Measurements from ENCODE around the gene REEP1. TPM values are rescaled to one million over a fixed set of nuclear protein-coding genes. Genes with fewer than 3 reads are reported as not detected.
A peak's percentile ranks its signal among the peaks of the same experiment; 100 is the strongest.

Gene REEP1
- total and polyA plus RNA-seq, 9 of the 15 experiments (the other 6 are each of a cell fraction or from before 2014, with no cell fraction given): 0.11 to 0.67 (median 0.13) TPM

GRCh38 chr2:86360776-86361175, 23.4 kb upstream of the REEP1 start (continued):
- TF ChIP-seq ETS2 (tag; IDR thresholded peaks at IDR 0.05; ENCODE audit: borderline replicate concordance, poor library complexity, severe bottlenecking): no peak
- no peak for TF ChIP-seq ADNP (tag; IDR thresholded peaks at IDR 0.05)
- TF ChIP-seq NFXL1 (CRISPR knock-in tag; IDR thresholded peaks at IDR 0.05): no peak
- TF ChIP-seq, protein P1, sequence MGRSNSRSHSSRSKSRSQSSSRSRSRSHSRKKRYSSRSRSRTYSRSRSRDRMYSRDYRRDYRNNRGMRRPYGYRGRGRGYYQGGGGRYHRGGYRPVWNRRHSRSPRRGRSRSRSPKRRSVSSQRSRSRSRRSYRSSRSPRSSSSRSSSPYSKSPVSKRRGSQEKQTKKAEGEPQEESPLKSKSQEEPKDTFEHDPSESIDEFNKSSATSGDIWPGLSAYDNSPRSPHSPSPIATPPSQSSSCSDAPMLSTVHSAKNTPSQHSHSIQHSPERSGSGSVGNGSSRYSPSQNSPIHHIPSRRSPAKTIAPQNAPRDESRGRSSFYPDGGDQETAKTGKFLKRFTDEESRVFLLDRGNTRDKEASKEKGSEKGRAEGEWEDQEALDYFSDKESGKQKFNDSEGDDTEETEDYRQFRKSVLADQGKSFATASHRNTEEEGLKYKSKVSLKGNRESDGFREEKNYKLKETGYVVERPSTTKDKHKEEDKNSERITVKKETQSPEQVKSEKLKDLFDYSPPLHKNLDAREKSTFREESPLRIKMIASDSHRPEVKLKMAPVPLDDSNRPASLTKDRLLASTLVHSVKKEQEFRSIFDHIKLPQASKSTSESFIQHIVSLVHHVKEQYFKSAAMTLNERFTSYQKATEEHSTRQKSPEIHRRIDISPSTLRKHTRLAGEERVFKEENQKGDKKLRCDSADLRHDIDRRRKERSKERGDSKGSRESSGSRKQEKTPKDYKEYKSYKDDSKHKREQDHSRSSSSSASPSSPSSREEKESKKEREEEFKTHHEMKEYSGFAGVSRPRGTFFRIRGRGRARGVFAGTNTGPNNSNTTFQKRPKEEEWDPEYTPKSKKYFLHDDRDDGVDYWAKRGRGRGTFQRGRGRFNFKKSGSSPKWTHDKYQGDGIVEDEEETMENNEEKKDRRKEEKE (IDR thresholded peaks at IDR 0.05; ENCODE audit: borderline replicate concordance in 1 of 2, control insufficient read depth in 1 of 2, low read depth in 2 of 2, low read length in 1 of 2): no peak
- no peak for TF ChIP-seq ZNF561 (CRISPR knock-in tag; conservative IDR thresholded peaks at IDR 0.05)
- TF ChIP-seq PHTF2 (CRISPR knock-in tag; IDR thresholded peaks at IDR 0.05): no peak
- TF ChIP-seq ZNF311 (CRISPR knock-in tag; IDR thresholded peaks at IDR 0.05): no peak
- TF ChIP-seq MAFG (tag; conservative IDR thresholded peaks at IDR 0.05): no peak

GRCh38 chr2:86358957-86359356, 21.5 kb upstream of the REEP1 start:
- WGBS (ENCODE audit: insufficient coverage, low coverage, missing lambda C conversion rate): 0% methylated on average over 3 of the region's 3 CpGs
- Histone ChIP-seq H3K4me2 (ENCODE audit: insufficient read depth, low read length) (no peak overlapping the region), H3K9me3 (replicated peaks; ENCODE audit: control insufficient read depth, insufficient read depth, low read depth, low read length) (no peaks in the 10 kb centered on the region), H3K79me2 (ENCODE audit: control insufficient read depth, insufficient read depth, low read length) (no peaks in the 10 kb centered on the region), H3K4me1 (replicated peaks in 1 of 2; ENCODE audit: control insufficient read depth in 2 of 2, insufficient read depth in 2 of 2, low read length in 2 of 2) (no peaks in the 10 kb centered on the region), H3K36me3 (ENCODE audit: control insufficient read depth, insufficient read depth, low read length) (no peaks in the 10 kb centered on the region), H4K20me1 (replicated peaks; ENCODE audit: control insufficient read depth, insufficient read depth, low read length) (no peaks in the 10 kb centered on the region), H3K9ac (ENCODE audit: insufficient read depth in 1 of 2, low read depth in 2 of 2, low read length in 2 of 2) (no peak overlapping the region), H3K4me3 (no peak overlapping the region), H3K9me1 (ENCODE audit: control insufficient read depth, insufficient read depth, low read length) (no peaks in the 10 kb centered on the region), H3K27me3 (ENCODE audit: control insufficient read depth in 2 of 2, insufficient read depth in 2 of 2, low read length in 2 of 2) (peaks cover 5 to 14% of the 10 kb centered on the region in 2 experiments), H2AFZ (ENCODE audit: low read depth, low read length) (no peak overlapping the region), H3K27ac (ENCODE audit: extremely low read depth, low read depth, low read length) (no peak overlapping the region)
- CTCF ChIA-PET (ENCODE audit: low intra/inter-chr PET ratio): no interaction called here
- POLR2A ChIA-PET: no interaction called here
- intact Hi-C loops (cut with micrococcal nuclease) (no loop called here), in situ Hi-C loops (cut with MboI) (no loop called here)
- FAIRE-seq (peak; percentile 56), DNase-seq (ENCODE audit: extremely low read depth in 1 of 4, low spot score in 3 of 4) (no peak), ATAC-seq (no peak)
- no TSS peak for BruUV-seq (replicated peaks)
- no peak for TF ChIP-seq GABPA (tag; conservative IDR thresholded peaks at IDR 0.05; ENCODE audit: low read depth)
- TF ChIP-seq PTRF (tag; IDR thresholded peaks at IDR 0.05): no peak
- no peak for TF ChIP-seq SOX6 (IDR thresholded peaks at IDR 0.05)
- TF ChIP-seq ARID3A (IDR thresholded peaks at IDR 0.05; ENCODE audit: borderline replicate concordance, low read depth, low read length): no peak
- no peak for TF ChIP-seq GATAD2B (IDR thresholded peaks at IDR 0.05; ENCODE audit: borderline replicate concordance)
- no peak for TF ChIP-seq DDX20 (tag; IDR thresholded peaks at IDR 0.05; ENCODE audit: low read depth)
- no peak for TF ChIP-seq ZNF696 (CRISPR knock-in tag; conservative IDR thresholded peaks at IDR 0.05)
- TF ChIP-seq FOXP1 (CRISPR knock-in tag; IDR thresholded peaks at IDR 0.05): no peak
- TF ChIP-seq, protein P2, sequence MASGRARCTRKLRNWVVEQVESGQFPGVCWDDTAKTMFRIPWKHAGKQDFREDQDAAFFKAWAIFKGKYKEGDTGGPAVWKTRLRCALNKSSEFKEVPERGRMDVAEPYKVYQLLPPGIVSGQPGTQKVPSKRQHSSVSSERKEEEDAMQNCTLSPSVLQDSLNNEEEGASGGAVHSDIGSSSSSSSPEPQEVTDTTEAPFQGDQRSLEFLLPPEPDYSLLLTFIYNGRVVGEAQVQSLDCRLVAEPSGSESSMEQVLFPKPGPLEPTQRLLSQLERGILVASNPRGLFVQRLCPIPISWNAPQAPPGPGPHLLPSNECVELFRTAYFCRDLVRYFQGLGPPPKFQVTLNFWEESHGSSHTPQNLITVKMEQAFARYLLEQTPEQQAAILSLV (tag; IDR thresholded peaks at IDR 0.05): no peak
